Trophoblast cell (in vitro differentiated cells and primary cell): ENCODE results near the gene RNF123.

Experiments used
- DNase-seq, 2 donors: peaks; one replicate each; pipeline ENCODE4 v3.0.0-alpha.2; 2016
- H2AFZ ChIP-seq: 2 replicates; pipeline ENCODE4 v1.6.1; 2013; ENCODE audit warnings: low read length, moderate library complexity, mild to moderate bottlenecking; ENCODE audit not compliant: insufficient read depth, poor library complexity
- H2AK5ac ChIP-seq: 2 replicates; pipeline ENCODE4 v1.6.1; 2013; ENCODE audit warnings: mild to moderate bottlenecking, low read length
- H2BK120ac ChIP-seq: 2 replicates; pipeline ENCODE4 v1.6.1; 2013; ENCODE audit warnings: low read length, mild to moderate bottlenecking, moderate library complexity; ENCODE audit not compliant: insufficient read depth, poor library complexity
- H2BK12ac ChIP-seq: 2 replicates; pipeline ENCODE4 v1.6.1; 2013; ENCODE audit warnings: mild to moderate bottlenecking, low read length, moderate library complexity
- H2BK5ac ChIP-seq: 2 replicates; pipeline ENCODE4 v1.6.1; 2013; ENCODE audit warnings: low read length, low read depth, moderate library complexity, mild to moderate bottlenecking; ENCODE audit not compliant: poor library complexity
- H3K14ac ChIP-seq: 2 replicates; pipeline ENCODE4 v1.6.1; 2013; ENCODE audit warnings: mild to moderate bottlenecking, low read length
- H3K18ac ChIP-seq: 2 replicates; pipeline ENCODE4 v1.6.1; 2013; ENCODE audit warnings: mild to moderate bottlenecking, low read length
- H3K23ac ChIP-seq: 2 replicates; pipeline ENCODE4 v1.6.1; 2013; ENCODE audit warnings: low read length
- H3K27ac ChIP-seq: 2 replicates; pipeline ENCODE4 v1.5.1; 2013; ENCODE audit warnings: low read depth, mild to moderate bottlenecking, inconsistent platforms, low read length, moderate library complexity
- H3K27me3 ChIP-seq: 2 replicates; pipeline ENCODE4 v1.6.1; 2013; ENCODE audit warnings: inconsistent platforms, mild to moderate bottlenecking, low read length, moderate library complexity; ENCODE audit not compliant: insufficient read depth
- H3K36me3 ChIP-seq, 2 experiments: 1 replicate in 1 of 2; 2 replicates in 1 of 2; pipeline ENCODE4 v1.6.1; 2013; ENCODE audit warnings: low read length in 2 of 2, mild to moderate bottlenecking in 2 of 2, moderate library complexity in 1 of 2; ENCODE audit not compliant: insufficient read depth in 2 of 2, control insufficient read depth in 1 of 2
- H3K4ac ChIP-seq: 2 replicates; pipeline ENCODE4 v1.6.1; 2013; ENCODE audit warnings: low read depth, mild to moderate bottlenecking, low read length, moderate library complexity
- H3K4me1 ChIP-seq, 2 experiments: 1 replicate in 1 of 2; 2 replicates in 1 of 2; pipeline ENCODE4 v1.6.1; 2013; ENCODE audit warnings: low read length in 2 of 2, mild to moderate bottlenecking in 2 of 2, moderate library complexity in 1 of 2; ENCODE audit not compliant: insufficient read depth in 2 of 2, control insufficient read depth in 1 of 2
- H3K4me2 ChIP-seq: 2 replicates; pipeline ENCODE4 v1.6.1; 2013; ENCODE audit warnings: inconsistent platforms, mild to moderate bottlenecking, low read length, moderate library complexity
- H3K4me3 ChIP-seq: 2 replicates; pipeline ENCODE4 v1.5.1; 2013; ENCODE audit warnings: mild to moderate bottlenecking, low read depth, low read length, inconsistent platforms
- H3K79me1 ChIP-seq: one replicate; pipeline ENCODE4 v1.6.1; 2013; ENCODE audit warnings: low read length
- H3K79me2 ChIP-seq: 2 replicates; pipeline ENCODE4 v1.6.1; 2013; ENCODE audit warnings: low read length, mild to moderate bottlenecking; ENCODE audit not compliant: control insufficient read depth, insufficient read depth, poor library complexity
- H3K9ac ChIP-seq: 2 replicates; pipeline ENCODE4 v1.6.1; 2013; ENCODE audit warnings: mild to moderate bottlenecking, low read length
- H3K9me3 ChIP-seq: 2 replicates; pipeline ENCODE4 v1.6.1; 2013; ENCODE audit warnings: low read depth, mild to moderate bottlenecking, control low read depth, inconsistent platforms, low read length; ENCODE audit not compliant: insufficient read depth
- H4K12ac ChIP-seq: 2 replicates; pipeline ENCODE4 v1.6.1; 2013; ENCODE audit warnings: low read depth, mild to moderate bottlenecking, low read length, moderate library complexity
- H4K8ac ChIP-seq: 2 replicates; pipeline ENCODE4 v1.6.1; 2013; ENCODE audit warnings: low read depth, mild to moderate bottlenecking, low read length, moderate library complexity
- H4K91ac ChIP-seq: one replicate; pipeline ENCODE4 v1.6.1; 2013; ENCODE audit warnings: low read depth, mild to moderate bottlenecking, low read length, moderate library complexity
- WGBS: extraction: QIAGEN DNeasy Blood & Tissue Kit; methylation state at CpG from one replicate; pipeline ENCODE4 v1.1.7; 2013; ENCODE audit warnings: missing lambda C conversion rate; ENCODE audit not compliant: insufficient read length, insufficient coverage; ENCODE audit errors: extremely low coverage; 5-methylcytosine and 5-hydroxymethylcytosine counted together

Gene RNF123

GRCh38 chr3:49716169-49716568, 26.8 kb downstream of the RNF123 start:
- Histone ChIP-seq H2AK5ac (no peak overlapping the region), H4K91ac (no peak overlapping the region), H3K79me1 (no peaks in the 10 kb centered on the region), H2AFZ (no peak overlapping the region), H2BK12ac (no peak overlapping the region), H3K4me1 (peaks cover 5 to 11% of the 10 kb centered on the region in 2 experiments), H3K23ac (no peak overlapping the region), H3K4me2 (no peak overlapping the region), H3K27me3 (no peaks in the 10 kb centered on the region), H3K4me3 (no peak overlapping the region), H3K18ac (no peak overlapping the region), H4K8ac (no peak overlapping the region), H4K12ac (no peak overlapping the region), H3K4ac (no peak overlapping the region), H3K9ac (no peak overlapping the region), H2BK5ac (no peak overlapping the region), H2BK120ac (no peak overlapping the region), H3K14ac (no peak overlapping the region), H3K27ac (no peak overlapping the region), H3K9me3 (peaks cover 7% of the 10 kb centered on the region), H3K79me2 (no peaks in the 10 kb centered on the region), H3K36me3 (peaks cover 18 to 30% of the 10 kb centered on the region in 2 experiments)
- no CpG with 5 or more reads among the region's 7 CpGs for WGBS
- DNase-seq, result no peak

- Histone ChIP-seq H2BK120ac (no peak overlapping the region), H3K18ac (no peak overlapping the region), H2BK5ac (no peak overlapping the region), H3K27me3 (no peaks in the 10 kb centered on the region), H2AK5ac (no peak overlapping the region), H3K9me3 (peaks cover 7% of the 10 kb centered on the region), H3K4me3 (no peak overlapping the region), H3K36me3 (peaks cover 24 to 36% of the 10 kb centered on the region in 2 experiments), H3K4me2 (no peak overlapping the region), H2AFZ (no peak overlapping the region), H4K91ac (no peak overlapping the region), H3K14ac (no peak overlapping the region), H4K12ac (no peak overlapping the region), H3K79me1 (no peaks in the 10 kb centered on the region), H3K4me1 (peaks cover 5 to 11% of the 10 kb centered on the region in 2 experiments), H3K4ac (no peak overlapping the region), H4K8ac (no peak overlapping the region), H2BK12ac (no peak overlapping the region), H3K79me2 (no peaks in the 10 kb centered on the region), H3K9ac (no peak overlapping the region), H3K23ac (no peak overlapping the region), H3K27ac (no peak overlapping the region)
- DNase-seq, result no peak
- no CpG with 5 or more reads among the region's 16 CpGs for WGBS
These were observed 27.4 kb downstream of the RNF123 start for GRCh38 chr3:49716691-49717210.

- no peak for DNase-seq
- no peak overlapping the region for H3K4ac ChIP-seq
- peaks cover 9% of the 10 kb centered on the region for H3K9me3 ChIP-seq
- no peak overlapping the region for H2AFZ ChIP-seq
- H3K9ac ChIP-seq, result no peak overlapping the region
- no peaks in the 10 kb centered on the region for H3K79me2 ChIP-seq
- H4K12ac ChIP-seq, result no peak overlapping the region
- H2BK12ac ChIP-seq, result no peak overlapping the region
- no peak overlapping the region for H2AK5ac ChIP-seq
- no peak overlapping the region for H3K23ac ChIP-seq
- H2BK5ac ChIP-seq, result no peak overlapping the region
- no peaks in the 10 kb centered on the region for H3K27me3 ChIP-seq
- H3K36me3 ChIP-seq, result peaks cover 30 to 42% of the 10 kb centered on the region in 2 experiments
- H2BK120ac ChIP-seq, result no peak overlapping the region
- peaks cover 5 to 8% of the 10 kb centered on the region in 2 experiments for H3K4me1 ChIP-seq
- WGBS, result no CpG with 5 or more reads among the region's 14 CpGs
- no peak overlapping the region for H3K14ac ChIP-seq
- H4K8ac ChIP-seq, result no peak overlapping the region
- H3K18ac ChIP-seq, result no peak overlapping the region
- H3K79me1 ChIP-seq, result no peaks in the 10 kb centered on the region
- H3K4me2 ChIP-seq, result no peak overlapping the region
- H3K4me3 ChIP-seq, result no peak overlapping the region
- H3K27ac ChIP-seq, result no peak overlapping the region
- no peak overlapping the region for H4K91ac ChIP-seq
These were observed 28.0 kb downstream of the RNF123 start for GRCh38 chr3:49717211-49717958.

- Histone ChIP-seq H3K4me3 (peak overlapping the region; percentile 71), H2BK12ac (no peak overlapping the region), H3K27ac (no peak overlapping the region), H3K4me2 (peak overlapping the region; percentile 85), H3K79me1 (peaks cover under 1% of the 10 kb centered on the region), H3K23ac (no peak overlapping the region), H3K79me2 (peaks cover 2% of the 10 kb centered on the region), H2BK120ac (no peak overlapping the region), H2BK5ac (no peak overlapping the region), H3K14ac (no peak overlapping the region), H3K4ac (no peak overlapping the region), H3K4me1 (peaks cover 11 to 14% of the 10 kb centered on the region in 2 experiments), H3K27me3 (no peaks in the 10 kb centered on the region), H4K12ac (no peak overlapping the region), H3K9me3 (peaks cover 10% of the 10 kb centered on the region), H2AFZ (no peak overlapping the region), H4K91ac (no peak overlapping the region), H3K9ac (no peak overlapping the region), H3K18ac (no peak overlapping the region), H4K8ac (no peak overlapping the region), H2AK5ac (no peak overlapping the region), H3K36me3 (peaks cover 35 to 44% of the 10 kb centered on the region in 2 experiments)
- no CpG with 5 or more reads among the region's 75 CpGs for WGBS
- DNase-seq, result peak; percentile 42 to 61
These were observed 28.9 kb downstream of the RNF123 start for GRCh38 chr3:49717959-49718857.
